Breast epithelium (tissue), 3 donors: ENCODE results near the gene ATP8B4.

Source experiments
- POLR2A ChIP-seq: fragments of 450-650 bp; IDR thresholded peaks from one replicate; pipeline ENCODE4 v1.6.1; 2016; ENCODE audit warnings: antibody characterized with exemption, mild to moderate bottlenecking, moderate library complexity
- TF ChIP-seq, protein P1 (sequence below), 3 donors: fragments of 450-650 bp; IDR thresholded peaks; one replicate each; pipeline ENCODE4 v1.5.1; 2016 to 2017; ENCODE audit warnings: antibody characterized with exemption in 3 of 3, mild to moderate bottlenecking in 3 of 3, moderate library complexity in 3 of 3

DNA sequence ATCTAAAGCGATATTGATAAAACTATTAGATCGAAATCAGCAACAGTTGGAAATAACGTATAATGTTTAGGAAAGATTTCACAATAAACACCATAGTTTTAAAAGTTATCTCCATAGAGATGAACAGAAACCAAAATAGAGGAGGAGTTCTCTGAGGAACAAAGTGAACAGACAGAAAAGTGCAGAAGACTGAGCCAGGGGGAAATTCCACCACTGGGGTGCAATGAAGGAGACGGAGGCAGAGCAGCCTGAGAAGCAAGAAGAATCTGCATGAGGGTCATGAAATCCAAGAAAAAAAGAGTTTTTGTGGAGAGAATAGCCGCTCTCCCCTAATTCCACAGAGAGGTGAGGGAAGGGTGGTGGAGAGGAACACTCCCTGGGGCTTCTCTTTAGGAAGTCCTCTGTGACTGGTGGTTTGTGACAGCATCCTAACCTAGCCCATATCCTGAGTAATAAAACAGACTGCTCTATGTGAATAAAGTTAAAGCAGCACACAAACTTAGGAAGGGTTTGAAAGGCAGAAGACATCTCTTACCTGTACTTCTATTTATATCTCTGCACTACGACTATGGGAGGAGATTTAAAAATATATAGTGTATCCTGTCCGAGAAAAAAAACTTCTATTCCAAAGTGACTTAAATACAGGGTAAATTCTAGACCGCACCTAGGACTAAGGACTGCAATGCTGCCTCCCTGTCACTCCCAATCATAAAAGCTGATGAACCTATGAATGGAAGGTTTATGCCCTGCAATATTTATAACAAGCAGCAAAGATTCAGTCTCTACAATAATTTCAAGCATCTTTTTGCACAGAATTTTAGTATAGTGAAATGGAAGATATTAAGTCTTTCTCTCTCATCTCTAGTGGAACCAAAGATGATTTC, 22.9 kb downstream of the ATP8B4 start:
- TF ChIP-seq, protein P1, sequence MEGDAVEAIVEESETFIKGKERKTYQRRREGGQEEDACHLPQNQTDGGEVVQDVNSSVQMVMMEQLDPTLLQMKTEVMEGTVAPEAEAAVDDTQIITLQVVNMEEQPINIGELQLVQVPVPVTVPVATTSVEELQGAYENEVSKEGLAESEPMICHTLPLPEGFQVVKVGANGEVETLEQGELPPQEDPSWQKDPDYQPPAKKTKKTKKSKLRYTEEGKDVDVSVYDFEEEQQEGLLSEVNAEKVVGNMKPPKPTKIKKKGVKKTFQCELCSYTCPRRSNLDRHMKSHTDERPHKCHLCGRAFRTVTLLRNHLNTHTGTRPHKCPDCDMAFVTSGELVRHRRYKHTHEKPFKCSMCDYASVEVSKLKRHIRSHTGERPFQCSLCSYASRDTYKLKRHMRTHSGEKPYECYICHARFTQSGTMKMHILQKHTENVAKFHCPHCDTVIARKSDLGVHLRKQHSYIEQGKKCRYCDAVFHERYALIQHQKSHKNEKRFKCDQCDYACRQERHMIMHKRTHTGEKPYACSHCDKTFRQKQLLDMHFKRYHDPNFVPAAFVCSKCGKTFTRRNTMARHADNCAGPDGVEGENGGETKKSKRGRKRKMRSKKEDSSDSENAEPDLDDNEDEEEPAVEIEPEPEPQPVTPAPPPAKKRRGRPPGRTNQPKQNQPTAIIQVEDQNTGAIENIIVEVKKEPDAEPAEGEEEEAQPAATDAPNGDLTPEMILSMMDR (IDR thresholded peaks at IDR 0.05), result no peak
- no peak for TF ChIP-seq POLR2A
